A549 (cell line): ENCODE data around the gene FAM107A. TPM values are rescaled to one million over a fixed set of nuclear protein-coding genes. Genes with fewer than 3 reads are reported as not detected.

ENCODE experiments used
- ATAC-seq, 2 experiments: fragments of 200-7000 bp in 1 of 2; fragments of >200 bp in 1 of 2; cut with Nextera tagmentation in 1 of 2; cut with Tn5 transposase in 1 of 2; 3 replicates each; pipeline versions ENCODE4 v1.8.0 to v1.9.1; 2018 to 2020; ENCODE audit warnings: mild to moderate bottlenecking in 1 of 2, moderate library complexity in 1 of 2
- CTCF ChIA-PET: fragments of 300-600 bp; sonication (Branson Sonifier 250); formaldehyde crosslinking; extraction: SDS; loops from one replicate; lab custom pipeline; 2021; ENCODE audit warnings: antibody characterized with exemption, inconsistent platforms; lab: Yijun Ruan, JAX
- POLR2A ChIA-PET: fragments of 350-600 bp; formaldehyde crosslinking; extraction: SDS; loops from one replicate; lab custom pipeline; 2021; ENCODE audit warnings: antibody characterized with exemption, inconsistent platforms; lab: Yijun Ruan, JAX
- DNase-seq, 2 experiments: peaks; one replicate each; pipeline versions ENCODE4 v3.0.0 to v3.0.0-alpha.2; 2011 to 2016; ENCODE audit warnings: low read depth in 1 of 2, low spot score in 1 of 2
- FAIRE-seq: peaks from 2 replicates; lab custom pipeline; 2011; peaks lifted over from hg19 to GRCh38; lab: Jason Lieb, UNC
- H3K27ac ChIP-seq, 2 experiments: fragments of >200 bp; sonication (Bioruptor Twin); formaldehyde crosslinking; 3 replicates each; pipeline ENCODE4 v1.5.1; 2016 to 2017
- H3K4me1 ChIP-seq: fragments of >200 bp; sonication (Bioruptor Twin); formaldehyde crosslinking; 3 replicates; pipeline ENCODE4 v1.6.1; 2016
- H3K4me2 ChIP-seq: fragments of >200 bp; sonication (Bioruptor Twin); formaldehyde crosslinking; 3 replicates; pipeline ENCODE4 v1.6.1; 2016
- H3K4me3 ChIP-seq: fragments of >200 bp; sonication (Bioruptor Twin); formaldehyde crosslinking; 3 replicates; pipeline ENCODE4 v1.5.1; 2016
- H3K9me3 ChIP-seq: fragments of >200 bp; sonication (Bioruptor Twin); formaldehyde crosslinking; 3 replicates; pipeline ENCODE4 v1.6.1; 2016
- BHLHE40 ChIP-seq: IDR thresholded peaks from 2 replicates; pipeline ENCODE4 v1.6.1; 2012; ENCODE audit warnings: low read depth, low read length, inconsistent platforms
- CBX8 ChIP-seq: fragments of 200-600 bp; sonication (generic); IDR thresholded peaks from 2 replicates; pipeline ENCODE4 v1.6.1; 2016
- CEBPB ChIP-seq, 2 experiments: fragments of >200 bp in 1 of 2; sonication (Bioruptor Twin) in 1 of 2; formaldehyde crosslinking in 1 of 2; IDR thresholded peaks; 2 replicates each; pipeline ENCODE4 v1.6.1; 2012 to 2016
- EHMT2 ChIP-seq: fragments of 200-600 bp; sonication (generic); IDR thresholded peaks from 2 replicates; pipeline ENCODE4 v1.6.1; 2016; ENCODE audit warnings: antibody characterized with exemption, low read depth, mild to moderate bottlenecking, moderate library complexity
- ELK1 ChIP-seq: fragments of 150-350 bp; IDR thresholded peaks from 2 replicates; pipeline ENCODE4 v1.6.1; 2014; ENCODE audit warnings: low read depth, mild to moderate bottlenecking, low read length
- ESRRA ChIP-seq: fragments of 150-350 bp; IDR thresholded peaks from 2 replicates; pipeline ENCODE4 v1.6.1; 2014; ENCODE audit warnings: mild to moderate bottlenecking, low read length, borderline replicate concordance
- FOSL2 ChIP-seq, 2 experiments: fragments of 450-650 bp in 1 of 2; fragments of >200 bp in 1 of 2; sonication (Bioruptor Twin) in 1 of 2; formaldehyde crosslinking; IDR thresholded peaks; 2 replicates each; pipeline versions ENCODE4 v1.5.0 to v1.6.1; 2016 to 2020; ENCODE audit warnings: mild to moderate bottlenecking in 1 of 2, moderate library complexity in 1 of 2
- GATA3 ChIP-seq: IDR thresholded peaks from 2 replicates; pipeline ENCODE4 v1.6.1; 2012; ENCODE audit warnings: borderline replicate concordance
- HDAC2 ChIP-seq: fragments of 200-600 bp; sonication (generic); IDR thresholded peaks from 2 replicates; pipeline ENCODE4 v1.6.1; 2016
- HOXB13 ChIP-seq: fragments of 250-450 bp; sonication (Bioruptor Pico); IDR thresholded peaks from 2 replicates; pipeline ENCODE4 v1.5.0; 2020; ENCODE audit warnings: low read depth, mild to moderate bottlenecking, moderate library complexity
- JUN ChIP-seq, 2 experiments: fragments of >200 bp; sonication (Bioruptor Twin); formaldehyde crosslinking; IDR thresholded peaks; 2 replicates in 1 of 2; 3 replicates in 1 of 2; pipeline ENCODE4 v1.6.1; 2016 to 2017
- KDM1A ChIP-seq: fragments of 200-600 bp; sonication (generic); IDR thresholded peaks from 2 replicates; pipeline ENCODE4 v1.6.1; 2016; ENCODE audit warnings: low read depth, mild to moderate bottlenecking
- MAX ChIP-seq: IDR thresholded peaks from 2 replicates; pipeline ENCODE4 v1.6.1; 2012
- NFE2L2 ChIP-seq: fragments of 150-350 bp; conservative IDR thresholded peaks from 2 replicates; pipeline ENCODE4 v1.6.1; 2014; ENCODE audit warnings: low read length
- PBX3 ChIP-seq: IDR thresholded peaks from 2 replicates; pipeline ENCODE4 v1.6.1; 2012
- RAD21 ChIP-seq, 2 experiments: fragments of >200 bp in 1 of 2; sonication (Bioruptor Twin) in 1 of 2; formaldehyde crosslinking in 1 of 2; IDR thresholded peaks in 1 of 2; conservative IDR thresholded peaks in 1 of 2; 2 replicates in 1 of 2; 3 replicates in 1 of 2; pipeline ENCODE4 v1.6.1; 2012 to 2018; ENCODE audit warnings: inconsistent platforms in 1 of 2
- REST ChIP-seq: fragments of 200-600 bp; sonication (generic); IDR thresholded peaks from 2 replicates; pipeline ENCODE4 v1.6.1; 2016; ENCODE audit warnings: antibody characterized with exemption, mild to moderate bottlenecking, moderate library complexity
- RNF2 ChIP-seq: fragments of 200-600 bp; sonication (generic); IDR thresholded peaks from 2 replicates; pipeline ENCODE4 v1.6.1; 2016; ENCODE audit warnings: low read depth, mild to moderate bottlenecking, antibody characterized with exemption, moderate library complexity, borderline replicate concordance
- TFCP2L1 ChIP-seq: fragments of 250-450 bp; sonication (Bioruptor Pico); IDR thresholded peaks from 2 replicates; pipeline ENCODE4 v1.5.0; 2021; ENCODE audit warnings: mild to moderate bottlenecking
- ZC3H11A ChIP-seq: fragments of 450-650 bp; IDR thresholded peaks from 2 replicates; pipeline ENCODE4 v1.6.1; 2014; ENCODE audit warnings: antibody characterized with exemption, mild to moderate bottlenecking
- ZFP36 ChIP-seq: fragments of 450-650 bp; IDR thresholded peaks from 2 replicates; pipeline ENCODE4 v1.6.1; 2014; ENCODE audit warnings: borderline replicate concordance; ENCODE audit not compliant: partially characterized antibody
- WGBS: methylation state at CpG from one replicate; pipeline ENCODE4 v1.1.6; 2017; ENCODE audit errors: missing lambda C conversion rate; 5-methylcytosine and 5-hydroxymethylcytosine counted together
- polyA plus RNA-seq, 4 experiments: library from polyadenylated mRNA; depleted of rRNA in 3 of 4; stranded (reverse); fragments of >200 nt; fragmentation: RNase III in 1 of 4; extraction: RNeasy Plus Mini Kit Qiagen cat#74134 plus additional on column Dnase treatment in 1 of 4; gene quantifications; 2 replicates in 3 of 4; 3 replicates in 1 of 4; pipeline ENCODE4 v1.2.3, GENCODE V29; 2011 to 2017
- TF ChIP-seq, protein P1 (sequence below): IDR thresholded peaks from 2 replicates; pipeline ENCODE4 v1.6.1; 2012; ENCODE audit warnings: low read depth, borderline replicate concordance

FAM107A gene
- polyA plus RNA-seq, 2 of the 4 experiments (the other 2 are of a cell fraction), result 0.04 TPM; not detected in 1

- ChIA-PET POLR2A (no interaction called here), CTCF (interaction anchor here (0.8 to 8.8 kb wide), 4 partner anchors 15 to 108 kb away, joined by 4 to 60 read pairs (median 11); no protein-coding TSS in a partner anchor)
- DNase-seq (no peak), ATAC-seq (no peak), FAIRE-seq (no peak)
- Histone ChIP-seq H3K27ac (no peak overlapping the region), H3K4me2 (no peak overlapping the region), H3K9me3 (no peaks in the 10 kb centered on the region), H3K4me3 (no peak overlapping the region)
- WGBS, result 61% methylated on average over 13 of the region's 13 CpGs
- no peak for TF ChIP-seq KDM1A
- no peak for TF ChIP-seq BHLHE40
- no peak for TF ChIP-seq ELK1
- TF ChIP-seq, all 56 proteins: peak for 0
- no peaks in the 10 kb centered on the region for H3K4me1 ChIP-seq
Measured at GRCh38 chr3:58572013-58572633, 5.1 kb downstream of the FAM107A start.

- TF ChIP-seq TFCP2L1, result no peak
- no peak for TF ChIP-seq CEBPB (IDR thresholded peaks at IDR 0.05)
- TF ChIP-seq GATA3, result no peak
- no peak for TF ChIP-seq ZFP36
- no peak for TF ChIP-seq PBX3
- TF ChIP-seq HDAC2, result no peak
- no peak for TF ChIP-seq EHMT2
- no peak for TF ChIP-seq ESRRA
- no peak for TF ChIP-seq FOSL2 (IDR thresholded peaks at IDR 0.05)
- no peak for TF ChIP-seq FOSL2 (CRISPR knock-in tag; IDR thresholded peaks at IDR 0.05)
- no peak for TF ChIP-seq CBX8
- TF ChIP-seq JUN (IDR thresholded peaks at IDR 0.05), result no peak
- no peak for TF ChIP-seq ZC3H11A
- no peak overlapping the region for H3K4me2 ChIP-seq
- no peak for FAIRE-seq
- H3K4me3 ChIP-seq, result no peak overlapping the region
- no peak overlapping the region for H3K27ac ChIP-seq
- ChIA-PET CTCF (interaction anchor here (0.6 to 8.8 kb wide), 8 partner anchors 8 to 664 kb away, joined by 3 to 126 read pairs (median 5); no protein-coding TSS in a partner anchor), POLR2A (no interaction called here)
- no peak for DNase-seq
- 47% methylated on average over 5 of the region's 5 CpGs for WGBS
- no peak for ATAC-seq
- H3K4me1 ChIP-seq, result no peaks in the 10 kb centered on the region
- no peaks in the 10 kb centered on the region for H3K9me3 ChIP-seq
Measured at GRCh38 chr3:58570851-58571250, 6.3 kb downstream of the FAM107A start.

GRCh38 chr3:58569287-58570001, 7.7 kb downstream of the FAM107A start:
- H3K4me1 ChIP-seq, result peaks cover 9% of the 10 kb centered on the region
- H3K4me3 ChIP-seq, result no peak overlapping the region
- no peak for DNase-seq
- ATAC-seq, result no peak
- POLR2A ChIA-PET, result no interaction called here
- TF ChIP-seq MAX (no peak), ELK1 (no peak), REST (no peak), HOXB13 (CRISPR knock-in tag) (no peak), RAD21 (conservative IDR thresholded peaks at IDR 0.05 in 1 of 2, IDR thresholded peaks at IDR 0.05 in 1 of 2) (no peak), JUN (IDR thresholded peaks at IDR 0.05) (no peak), HDAC2 (no peak), NFE2L2 (no peak), ZFP36 (no peak), RNF2 (no peak), EHMT2 (no peak)
- TF ChIP-seq, protein P1, sequence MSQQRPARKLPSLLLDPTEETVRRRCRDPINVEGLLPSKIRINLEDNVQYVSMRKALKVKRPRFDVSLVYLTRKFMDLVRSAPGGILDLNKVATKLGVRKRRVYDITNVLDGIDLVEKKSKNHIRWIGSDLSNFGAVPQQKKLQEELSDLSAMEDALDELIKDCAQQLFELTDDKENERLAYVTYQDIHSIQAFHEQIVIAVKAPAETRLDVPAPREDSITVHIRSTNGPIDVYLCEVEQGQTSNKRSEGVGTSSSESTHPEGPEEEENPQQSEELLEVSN, result no peak
- TF ChIP-seq, all 56 proteins: peak for 0
- no peak for FAIRE-seq
- CTCF ChIA-PET, result interaction anchor here (0.6 to 8.8 kb wide), 19 partner anchors 8 to 263 kb away, joined by 3 to 126 read pairs (median 5); partner anchors contain the start of genes FAM107A, HTD2 and RPP14
- no peak overlapping the region for H3K4me2 ChIP-seq
- no peaks in the 10 kb centered on the region for H3K9me3 ChIP-seq
- H3K27ac ChIP-seq, result no peak overlapping the region
- 82% methylated on average over 8 of the region's 12 CpGs for WGBS
